HG02571 (cell line): ENCODE results near the gene SKIC3.

ENCODE experiments used
- ATAC-seq: cut with Tn5 transposase; IDR thresholded peaks from one replicate; pipeline ENCODE4 v1.9.1; 2021; ENCODE audit warnings: mild to moderate bottlenecking, moderate library complexity; ENCODE audit not compliant: unreplicated experiment

SKIC3 gene

GRCh38 chr5:95554647-95555548 lies at the start of gene SKIC3, which contains the start of gene ARSK:
SKIC3 (minus strand) TSS chr5:95554977; CDS start chr5:95547150, 7,827 bp downstream.
ARSK (plus strand) TSS chr5:95555101; CDS start chr5:95555279, 178 bp downstream.
- peak; percentile 84 for ATAC-seq

- no peak for ATAC-seq
Measured at GRCh38 chr5:95600557-95600956, 45.8 kb upstream of the SKIC3 start.

- no peak for ATAC-seq
Measured at GRCh38 chr5:95599252-95599651, 44.5 kb upstream of the SKIC3 start.

GRCh38 chr5:95595289-95595931 lies 40.6 kb upstream of the SKIC3 start:
- no peak for ATAC-seq

GRCh38 chr5:95591490-95591901 lies 36.7 kb upstream of the SKIC3 start:
- peak; percentile 95 for ATAC-seq

- no peak for ATAC-seq
Measured at GRCh38 chr5:95590880-95591279, 36.1 kb upstream of the SKIC3 start.

- no peak for ATAC-seq
Measured at GRCh38 chr5:95583992-95584391, 29.2 kb upstream of the SKIC3 start.

GRCh38 chr5:95581576-95581975 lies 26.8 kb upstream of the SKIC3 start:
- no peak for ATAC-seq

GRCh38 chr5:95572016-95572415 lies 17.2 kb upstream of the SKIC3 start:
- ATAC-seq = no peak

- no peak for ATAC-seq
Measured at GRCh38 chr5:95565280-95565920, 10.6 kb upstream of the SKIC3 start.

GRCh38 chr5:95564450-95564849 lies 9.7 kb upstream of the SKIC3 start:
- no peak for ATAC-seq

GRCh38 chr5:95563367-95563766 lies 8.6 kb upstream of the SKIC3 start:
- no peak for ATAC-seq

- no peak for ATAC-seq
Measured at GRCh38 chr5:95562282-95562681, 7.5 kb upstream of the SKIC3 start.

GRCh38 chr5:95557841-95558240 lies 3.1 kb upstream of the SKIC3 start:
- no peak for ATAC-seq

- ATAC-seq = no peak
Measured at GRCh38 chr5:95555553-95555952, 776 bp upstream of the SKIC3 start.

GRCh38 chr5:95554331-95554646 lies 488 bp downstream of the SKIC3 start:
- peak; percentile 30 for ATAC-seq

GRCh38 chr5:95549030-95549429 lies 5.7 kb downstream of the SKIC3 start:
- ATAC-seq = no peak

- ATAC-seq = no peak
Measured at GRCh38 chr5:95543017-95543705, 11.6 kb downstream of the SKIC3 start.

GRCh38 chr5:95537501-95537900 lies 17.3 kb downstream of the SKIC3 start:
- no peak for ATAC-seq

- no peak for ATAC-seq
Measured at GRCh38 chr5:95533761-95534160, 21.0 kb downstream of the SKIC3 start.

- no peak for ATAC-seq
Measured at GRCh38 chr5:95533106-95533505, 21.7 kb downstream of the SKIC3 start.
